Measurements from ENCODE around the gene HIBCH.
"Not testable (repeated sequence)": the region's sequence is repeated elsewhere in the genome, so short reads cannot be mapped to it uniquely, and the experiment has no call there.

HIBCH gene

GRCh38 chr2:190254063-190254850 is 65.4 kb downstream of the HIBCH start:
- no peak for DNase-seq (ENCODE audit: low read depth)
- no peak for TF ChIP-seq CTCF (IDR thresholded peaks at IDR 0.05; ENCODE audit: control insufficient read depth, extremely low read depth, insufficient read depth)
- no peak overlapping the region for H3K4me3 ChIP-seq (ENCODE audit: low read depth, low read length)

GRCh38 chr2:190250421-190250820 is 69.2 kb downstream of the HIBCH start:
- H3K4me3 ChIP-seq (ENCODE audit: low read depth, low read length): no peak overlapping the region
- no peak for DNase-seq (ENCODE audit: low read depth)
- TF ChIP-seq CTCF (IDR thresholded peaks at IDR 0.05; ENCODE audit: control insufficient read depth, extremely low read depth, insufficient read depth): no peak

- peak; percentile 49 for DNase-seq (ENCODE audit: low read depth)
- H3K4me3 ChIP-seq (ENCODE audit: low read depth, low read length): no peak overlapping the region
- no peak for TF ChIP-seq CTCF (IDR thresholded peaks at IDR 0.05; ENCODE audit: control insufficient read depth, extremely low read depth, insufficient read depth)
Observed at GRCh38 chr2:190235551-190236075, 84.0 kb downstream of the HIBCH start.

- no peak overlapping the region for H3K4me3 ChIP-seq (ENCODE audit: low read depth, low read length)
- peak; percentile 66 for DNase-seq (ENCODE audit: low read depth)
- TF ChIP-seq CTCF (IDR thresholded peaks at IDR 0.05; ENCODE audit: control insufficient read depth, extremely low read depth, insufficient read depth): no peak
Observed at GRCh38 chr2:190235101-190235500, 84.5 kb downstream of the HIBCH start.

- DNase-seq (ENCODE audit: low read depth); H3K4me3 ChIP-seq (ENCODE audit: low read depth, low read length): not testable (repeated sequence)
Observed at GRCh38 chr2:190223989-190224388, 95.6 kb downstream of the HIBCH start.

- H3K4me3 ChIP-seq (ENCODE audit: low read depth, low read length); DNase-seq (ENCODE audit: low read depth): not testable (repeated sequence)
Observed at GRCh38 chr2:190222745-190223144, 96.9 kb downstream of the HIBCH start.

GRCh38 chr2:190221429-190221828 is 98.2 kb downstream of the HIBCH start:
- no peak for DNase-seq (ENCODE audit: low read depth)
- H3K4me3 ChIP-seq (ENCODE audit: low read depth, low read length): no peak overlapping the region
- TF ChIP-seq CTCF (IDR thresholded peaks at IDR 0.05; ENCODE audit: control insufficient read depth, extremely low read depth, insufficient read depth): no peak

- TF ChIP-seq CTCF (IDR thresholded peaks at IDR 0.05; ENCODE audit: control insufficient read depth, extremely low read depth, insufficient read depth): no peak
- H3K4me3 ChIP-seq (ENCODE audit: low read depth, low read length): no peak overlapping the region
- DNase-seq (ENCODE audit: low read depth): no peak
Observed at GRCh38 chr2:190219186-190219585, 100.4 kb downstream of the HIBCH start.
